ENCODE results near the gene SETMAR.

- TF ChIP-seq CTCF (IDR thresholded peaks at IDR 0.05; ENCODE audit: low read depth, low read length, missing input control) = no peak
- TF ChIP-seq JUND (IDR thresholded peaks at IDR 0.05) = no peak
- TF ChIP-seq TAF1 (conservative IDR thresholded peaks at IDR 0.05) = no peak
- no peak for TF ChIP-seq MAX (IDR thresholded peaks at IDR 0.05)
- no peak for TF ChIP-seq RAD21 (IDR thresholded peaks at IDR 0.05)
- no peak for TF ChIP-seq RXRA (IDR thresholded peaks at IDR 0.05)
- no peak for TF ChIP-seq GABPA (IDR thresholded peaks at IDR 0.05 in 1 of 2, conservative IDR thresholded peaks at IDR 0.05 in 1 of 2)
Observed at GRCh38 chr3:4351872-4352271, 48.7 kb downstream of the SETMAR start.
